Upper lobe of right lung (tissue), 1 donor: ENCODE data around the gene SLC25A18. TPM values are rescaled to one million over a fixed set of nuclear protein-coding genes. Genes with fewer than 3 reads are reported as not detected.
"Not testable (repeated sequence)": the region's sequence is repeated elsewhere in the genome, so short reads cannot be mapped to it uniquely, and the experiment has no call there.

Experiments
- ATAC-seq: fragments of 200-7000 bp; cut with Tn5 transposase; one replicate; pipeline ENCODE4 v1.9.1; 2020; ENCODE audit warnings: mild to moderate bottlenecking, moderate library complexity
- DNase-seq: peaks from one replicate; pipeline ENCODE4 v3.0.0-alpha.2; 2020
- H3K27ac ChIP-seq: fragments of 200-600 bp; one replicate; pipeline ENCODE4 v1.8.0; 2022
- H3K27me3 ChIP-seq: fragments of 200-600 bp; one replicate; pipeline ENCODE4 v1.8.0; 2022; ENCODE audit warnings: mild to moderate bottlenecking
- H3K36me3 ChIP-seq: fragments of 200-600 bp; one replicate; pipeline ENCODE4 v1.8.0; 2022
- H3K4me1 ChIP-seq: fragments of 200-600 bp; one replicate; pipeline ENCODE4 v1.8.0; 2022
- H3K4me3 ChIP-seq: fragments of 200-600 bp; one replicate; pipeline ENCODE4 v1.8.0; 2022; ENCODE audit warnings: mild to moderate bottlenecking
- H3K9me3 ChIP-seq: fragments of 200-600 bp; one replicate; pipeline ENCODE4 v1.8.0; 2022
- intact Hi-C: fragments of 100-400 bp; cut with DNase I; formaldehyde crosslinking; loops from one replicate; pipeline ENCODE4 v1.11.0; 2022
- total RNA-seq: library from RNA; stranded (reverse); fragmentation: NEBNext Ultra II Directional; extraction: Animal tissue kit (Norgen Biotek cat#: 25700); gene quantifications from one replicate; pipeline ENCODE4 v1.2.1, GENCODE V29; 2021
- TF ChIP-seq, protein P1 (sequence below): fragments of 200-600 bp; IDR thresholded peaks from one replicate; pipeline ENCODE4 v1.8.0; 2022; ENCODE audit warnings: antibody characterized with exemption
- donor health status: DM: no; HTN: yes; CAD: no; lungs with severe emphysema.

SLC25A18 gene
- total RNA-seq, 1 donor from 2014 or later, result 1.2 TPM

DNA sequence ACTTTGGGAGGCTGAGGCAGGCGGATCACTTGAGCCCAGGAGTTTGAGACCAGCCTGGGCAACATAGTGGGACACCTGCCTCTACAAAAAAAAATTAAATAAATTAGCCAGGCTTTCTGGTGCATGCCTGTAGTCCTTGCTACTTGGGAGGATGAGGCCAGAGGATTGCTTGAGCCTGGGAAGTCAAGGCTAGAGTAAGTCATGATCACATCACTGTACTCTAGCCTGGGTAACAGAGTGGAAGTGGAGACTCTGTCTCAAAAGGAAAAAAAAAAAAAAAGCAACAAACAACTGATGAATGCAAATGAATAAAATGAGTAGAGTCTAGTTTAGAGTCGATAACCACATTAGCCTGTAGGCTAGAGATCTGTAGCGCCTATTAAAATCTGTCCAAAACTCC lies 71.4 kb downstream of the SLC25A18 start:
- H3K27ac ChIP-seq, result no peak overlapping the region
- no peaks in the 10 kb centered on the region for H3K9me3 ChIP-seq
- no peak for ATAC-seq
- TF ChIP-seq, protein P1, sequence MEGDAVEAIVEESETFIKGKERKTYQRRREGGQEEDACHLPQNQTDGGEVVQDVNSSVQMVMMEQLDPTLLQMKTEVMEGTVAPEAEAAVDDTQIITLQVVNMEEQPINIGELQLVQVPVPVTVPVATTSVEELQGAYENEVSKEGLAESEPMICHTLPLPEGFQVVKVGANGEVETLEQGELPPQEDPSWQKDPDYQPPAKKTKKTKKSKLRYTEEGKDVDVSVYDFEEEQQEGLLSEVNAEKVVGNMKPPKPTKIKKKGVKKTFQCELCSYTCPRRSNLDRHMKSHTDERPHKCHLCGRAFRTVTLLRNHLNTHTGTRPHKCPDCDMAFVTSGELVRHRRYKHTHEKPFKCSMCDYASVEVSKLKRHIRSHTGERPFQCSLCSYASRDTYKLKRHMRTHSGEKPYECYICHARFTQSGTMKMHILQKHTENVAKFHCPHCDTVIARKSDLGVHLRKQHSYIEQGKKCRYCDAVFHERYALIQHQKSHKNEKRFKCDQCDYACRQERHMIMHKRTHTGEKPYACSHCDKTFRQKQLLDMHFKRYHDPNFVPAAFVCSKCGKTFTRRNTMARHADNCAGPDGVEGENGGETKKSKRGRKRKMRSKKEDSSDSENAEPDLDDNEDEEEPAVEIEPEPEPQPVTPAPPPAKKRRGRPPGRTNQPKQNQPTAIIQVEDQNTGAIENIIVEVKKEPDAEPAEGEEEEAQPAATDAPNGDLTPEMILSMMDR, result no peak
- H3K27me3 ChIP-seq, result no peaks in the 10 kb centered on the region
- H3K4me3 ChIP-seq, result no peak overlapping the region
- no peak for DNase-seq
- H3K36me3 ChIP-seq, result no peaks in the 10 kb centered on the region
- intact Hi-C loops, result no loop called here
- peaks cover 10% of the 10 kb centered on the region for H3K4me1 ChIP-seq

DNA sequence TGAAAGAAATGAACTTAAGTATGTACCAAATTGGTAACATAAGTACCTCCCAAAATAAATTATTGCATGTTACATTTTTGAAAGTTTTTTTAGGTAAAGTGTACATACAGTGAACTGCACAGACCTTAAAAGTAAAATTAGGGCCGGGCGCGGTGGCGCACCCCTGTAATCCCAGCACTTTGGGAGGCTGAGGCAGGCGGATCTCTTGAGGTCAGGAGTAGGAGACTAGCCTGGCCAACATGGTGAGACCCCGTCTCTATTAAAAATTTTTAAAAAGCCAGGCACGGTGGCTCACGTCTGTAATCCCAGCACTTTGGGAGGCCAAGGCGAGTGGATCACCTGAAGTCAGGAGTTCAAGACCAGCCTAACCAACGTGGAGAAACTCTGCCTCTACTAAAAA lies 73.6 kb downstream of the SLC25A18 start:
- not testable (repeated sequence) for DNase-seq

GRCh38 chr22:17637490-17638181 lies 74.3 kb downstream of the SLC25A18 start:
- Histone ChIP-seq H3K9me3 (no peaks in the 10 kb centered on the region), H3K27me3 (no peaks in the 10 kb centered on the region), H3K27ac (peak overlapping the region; percentile 100), H3K4me3 (peak overlapping the region; percentile 76), H3K36me3 (peaks cover 3% of the 10 kb centered on the region), H3K4me1 (peaks cover 19% of the 10 kb centered on the region)
- DNase-seq (no peak), ATAC-seq (no peak)
- TF ChIP-seq, protein P1, result no peak
- intact Hi-C loops, result no loop called here

More for the DNA sequence above, 73.6 kb downstream of the SLC25A18 start:
- H3K27me3 ChIP-seq, H3K36me3 ChIP-seq, H3K4me3 ChIP-seq, ATAC-seq, H3K27ac ChIP-seq, intact Hi-C loops, H3K9me3 ChIP-seq: not testable (repeated sequence)
- H3K4me1 ChIP-seq, result peaks cover 19% of the 10 kb centered on the region

GRCh38 chr22:17638182-17638431 lies 74.8 kb downstream of the SLC25A18 start:
- TF ChIP-seq, protein P1, result no peak
- Histone ChIP-seq H3K4me3 (peak overlapping the region; percentile 76), H3K9me3 (no peaks in the 10 kb centered on the region), H3K4me1 (peaks cover 19% of the 10 kb centered on the region), H3K27ac (peak overlapping the region; percentile 100), H3K36me3 (peaks cover 3% of the 10 kb centered on the region), H3K27me3 (no peaks in the 10 kb centered on the region)
- ATAC-seq (peak; percentile 72), DNase-seq (no peak)
- intact Hi-C loops, result no loop called here

GRCh38 chr22:17638432-17639246 lies 75.3 kb downstream of the SLC25A18 start, which contains the start of gene BCL2L13:
Gene BCL2L13 (plus strand): TSS chr22:17638757. CDS start chr22:17655712, 16,955 bp downstream.
- Histone ChIP-seq H3K27ac (peak within 1 kb of the TSS; percentile 100), H3K36me3 (peaks cover 3% of the 10 kb centered on the region), H3K4me1 (peaks cover 19% of the 10 kb centered on the region), H3K27me3 (no peaks in the 10 kb centered on the region), H3K9me3 (no peaks in the 10 kb centered on the region), H3K4me3 (peak within 1 kb of the TSS; percentile 76)
- DNase-seq, result peak; percentile 96
- peak; percentile 98 for ATAC-seq
- TF ChIP-seq, protein P1, result peak; percentile 19
- intact Hi-C loops, result no loop called here

- TF ChIP-seq, protein P1, result no peak
- Histone ChIP-seq H3K4me3 (peak overlapping the region; percentile 76), H3K27ac (peak overlapping the region; percentile 100), H3K27me3 (no peaks in the 10 kb centered on the region), H3K9me3 (no peaks in the 10 kb centered on the region), H3K36me3 (peaks cover 3% of the 10 kb centered on the region), H3K4me1 (peaks cover 19% of the 10 kb centered on the region)
- intact Hi-C loops, result no loop called here
- ATAC-seq (peak; percentile 26), DNase-seq (no peak)
Measured at GRCh38 chr22:17639247-17639741, 76.0 kb downstream of the SLC25A18 start.
